Effector CD8-positive, alpha-beta T cell (primary cell): ENCODE results near the gene GYS2.
"Not testable (repeated sequence)": the region's sequence is repeated elsewhere in the genome, so short reads cannot be mapped to it uniquely, and the experiment has no call there.

Experiments used
- DNase-seq: peaks from one replicate; lab custom pipeline; 2025; lab: John Stamatoyannopoulos, UW

Gene GYS2

GRCh38 chr12:21602774-21603173 is 1.9 kb downstream of the GYS2 start:
- DNase-seq, result no peak

- DNase-seq, result no peak
Observed at GRCh38 chr12:21600196-21600595, 4.5 kb downstream of the GYS2 start.

- DNase-seq, result no peak
Observed at GRCh38 chr12:21599143-21599999, 5.3 kb downstream of the GYS2 start.

GRCh38 chr12:21598651-21599050 is 6.0 kb downstream of the GYS2 start:
- DNase-seq, result no peak

GRCh38 chr12:21595356-21595755 is 9.3 kb downstream of the GYS2 start:
- DNase-seq, result not testable (repeated sequence)

GRCh38 chr12:21585485-21585884 is 19.2 kb downstream of the GYS2 start:
- DNase-seq, result no peak

GRCh38 chr12:21584403-21585182 is 20.1 kb downstream of the GYS2 start:
- DNase-seq, result not testable (repeated sequence)

GRCh38 chr12:21583587-21583986 is 21.1 kb downstream of the GYS2 start:
- no peak for DNase-seq

- no peak for DNase-seq
Observed at GRCh38 chr12:21580748-21581516, 23.7 kb downstream of the GYS2 start.

- DNase-seq, result no peak
Observed at GRCh38 chr12:21577516-21577915, 27.1 kb downstream of the GYS2 start.

- no peak for DNase-seq
Observed at GRCh38 chr12:21576431-21576830, 28.2 kb downstream of the GYS2 start.

GRCh38 chr12:21573733-21574358 is 30.8 kb downstream of the GYS2 start:
- DNase-seq, result no peak

- DNase-seq, result no peak
Observed at GRCh38 chr12:21571046-21571445, 33.6 kb downstream of the GYS2 start.

- DNase-seq, result no peak
Observed at GRCh38 chr12:21568115-21568514, 36.5 kb downstream of the GYS2 start.

- no peak for DNase-seq
Observed at GRCh38 chr12:21566907-21567394, 37.7 kb downstream of the GYS2 start.

GRCh38 chr12:21566223-21566906 is 38.3 kb downstream of the GYS2 start:
- DNase-seq, result no peak

GRCh38 chr12:21562859-21563258 is 41.8 kb downstream of the GYS2 start:
- no peak for DNase-seq

- DNase-seq, result no peak
Observed at GRCh38 chr12:21561158-21561557, 43.5 kb downstream of the GYS2 start.

- no peak for DNase-seq
Observed at GRCh38 chr12:21559855-21560569, 44.6 kb downstream of the GYS2 start.

GRCh38 chr12:21558100-21558679 is 46.5 kb downstream of the GYS2 start:
- DNase-seq, result no peak
